Mammary epithelial cell (primary cell): ENCODE results near the gene SGCA.

Experiments used
- CTCF ChIP-seq, 2 donors: IDR thresholded peaks in 1 of 2; conservative IDR thresholded peaks in 1 of 2; 2 replicates each; pipeline ENCODE4 v1.5.1; 2011 to 2012; ENCODE audit warnings: inconsistent platforms in 2 of 2, low read length in 2 of 2, mild to moderate bottlenecking in 2 of 2, control low read depth in 1 of 2, low read depth in 1 of 2; ENCODE audit not compliant: insufficient read depth in 1 of 2; ENCODE audit errors: extremely low read depth in 1 of 2
- EZH2 ChIP-seq: IDR thresholded peaks from 2 replicates; pipeline ENCODE4 v1.6.1; 2012; ENCODE audit warnings: low read length, inconsistent platforms, borderline replicate concordance

GRCh38 chr17:50181591-50182560 is 16.1 kb downstream of the SGCA start:
- no peak for TF ChIP-seq CTCF (conservative IDR thresholded peaks at IDR 0.05 in 1 of 2, IDR thresholded peaks at IDR 0.05 in 1 of 2; ENCODE audit: extremely low read depth in 1 of 2, insufficient read depth in 1 of 2, low read depth in 1 of 2, low read length in 2 of 2)
- no peak for TF ChIP-seq EZH2
